Measurements from ENCODE around the gene C10orf120.

- no peak for TF ChIP-seq CTCF (IDR thresholded peaks at IDR 0.05)
- TF ChIP-seq EP300 (IDR thresholded peaks at IDR 0.05): no peak
Measured at GRCh38 chr10:122740640-122741039, 41.0 kb upstream of the C10orf120 start.
